Measurements from ENCODE around the gene NME2. TPM values are rescaled to one million over a fixed set of nuclear protein-coding genes. Genes with fewer than 3 reads are reported as not detected.
A peak's percentile ranks its signal among the peaks of the same experiment; 100 is the strongest.

Gene NME2
- total RNA-seq, 1 donor from 2014 or later = 381 TPM

DNA sequence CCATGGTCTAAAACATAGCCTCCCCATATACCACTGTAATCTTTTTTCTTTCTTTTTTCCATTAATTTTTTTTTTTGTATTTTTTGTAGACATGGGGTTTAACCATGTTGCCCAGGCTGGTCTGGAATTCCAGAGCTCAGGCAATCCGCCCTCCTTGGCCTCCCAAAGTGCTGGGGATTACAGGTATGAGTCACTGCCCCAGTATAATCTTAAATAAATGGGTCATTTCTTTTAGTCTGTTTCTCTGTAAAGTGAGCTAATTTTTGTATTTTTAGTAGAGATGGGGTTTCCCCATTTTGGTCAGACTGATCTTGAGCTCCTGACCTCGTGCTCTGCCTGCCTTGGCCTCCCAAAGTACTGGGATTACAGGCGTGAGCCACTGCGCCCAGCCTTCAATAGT, 18.6 kb upstream of the NME2 start:
- Mint-ChIP-seq H3K27ac (no peak overlapping the region), H3K9me3 (no peaks in the 10 kb centered on the region), H3K4me1 (peaks cover 8% of the 10 kb centered on the region), H3K4me3 (no peak overlapping the region), H3K36me3 (no peaks in the 10 kb centered on the region), H3K27me3 (ENCODE audit: low read depth) (no peaks in the 10 kb centered on the region)
- TF ChIP-seq, protein P1, sequence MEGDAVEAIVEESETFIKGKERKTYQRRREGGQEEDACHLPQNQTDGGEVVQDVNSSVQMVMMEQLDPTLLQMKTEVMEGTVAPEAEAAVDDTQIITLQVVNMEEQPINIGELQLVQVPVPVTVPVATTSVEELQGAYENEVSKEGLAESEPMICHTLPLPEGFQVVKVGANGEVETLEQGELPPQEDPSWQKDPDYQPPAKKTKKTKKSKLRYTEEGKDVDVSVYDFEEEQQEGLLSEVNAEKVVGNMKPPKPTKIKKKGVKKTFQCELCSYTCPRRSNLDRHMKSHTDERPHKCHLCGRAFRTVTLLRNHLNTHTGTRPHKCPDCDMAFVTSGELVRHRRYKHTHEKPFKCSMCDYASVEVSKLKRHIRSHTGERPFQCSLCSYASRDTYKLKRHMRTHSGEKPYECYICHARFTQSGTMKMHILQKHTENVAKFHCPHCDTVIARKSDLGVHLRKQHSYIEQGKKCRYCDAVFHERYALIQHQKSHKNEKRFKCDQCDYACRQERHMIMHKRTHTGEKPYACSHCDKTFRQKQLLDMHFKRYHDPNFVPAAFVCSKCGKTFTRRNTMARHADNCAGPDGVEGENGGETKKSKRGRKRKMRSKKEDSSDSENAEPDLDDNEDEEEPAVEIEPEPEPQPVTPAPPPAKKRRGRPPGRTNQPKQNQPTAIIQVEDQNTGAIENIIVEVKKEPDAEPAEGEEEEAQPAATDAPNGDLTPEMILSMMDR (IDR thresholded peaks at IDR 0.05; ENCODE audit: unreplicated experiment) = no peak
- DNase-seq (ENCODE audit: low spot score in 2 of 2, unreplicated experiment in 2 of 2) = no peak

DNA sequence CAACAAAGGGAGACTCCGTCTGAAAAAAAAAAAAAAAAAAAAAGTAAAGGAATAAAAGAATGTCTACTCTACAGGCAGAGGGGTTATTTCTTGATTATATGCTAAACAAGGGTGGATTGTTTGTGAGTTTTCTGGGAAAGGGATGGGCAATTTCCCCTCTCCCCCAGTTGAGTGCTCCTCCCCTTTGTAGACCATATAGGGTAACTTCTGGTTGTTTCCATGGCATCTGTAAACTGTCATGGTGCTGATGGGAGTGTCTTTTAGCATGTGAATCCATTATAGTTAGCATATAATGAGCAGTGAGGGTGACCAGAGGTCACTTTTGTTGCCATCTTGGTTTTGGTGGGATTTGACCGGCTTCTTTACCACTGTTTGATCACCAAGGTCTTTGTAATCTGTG, 17.0 kb upstream of the NME2 start:
- no peaks in the 10 kb centered on the region for H3K27me3 Mint-ChIP-seq (ENCODE audit: low read depth)
- TF ChIP-seq, protein P1 (IDR thresholded peaks at IDR 0.05; ENCODE audit: unreplicated experiment) = no peak
- no peaks in the 10 kb centered on the region for H3K36me3 Mint-ChIP-seq
- peaks cover 7% of the 10 kb centered on the region for H3K4me1 Mint-ChIP-seq
- no peaks in the 10 kb centered on the region for H3K9me3 Mint-ChIP-seq
- no peak overlapping the region for H3K27ac Mint-ChIP-seq
- DNase-seq (ENCODE audit: low spot score in 2 of 2, unreplicated experiment in 2 of 2) = no peak
- no peak overlapping the region for H3K4me3 Mint-ChIP-seq

DNA sequence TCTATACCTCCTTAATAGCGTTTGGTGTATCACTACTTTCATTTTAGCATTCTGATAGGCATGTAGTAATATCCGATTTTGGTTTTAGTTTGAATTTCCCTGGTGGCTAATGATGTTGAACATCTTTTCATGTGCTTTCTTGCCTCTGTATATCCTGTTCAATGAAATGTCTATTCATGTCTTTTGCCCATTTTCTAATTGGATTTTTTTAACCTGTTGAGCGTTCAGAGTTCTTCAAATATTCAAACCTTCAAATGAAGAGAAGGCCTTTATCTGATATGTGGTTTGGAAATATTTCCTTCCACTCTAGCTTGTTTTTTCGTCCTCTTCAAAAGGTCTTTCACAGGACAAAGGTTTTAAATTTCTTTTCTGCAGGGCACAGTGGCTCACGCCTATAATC, 15.3 kb upstream of the NME2 start:
- no peak for DNase-seq (ENCODE audit: low spot score in 2 of 2, unreplicated experiment in 2 of 2)
- no peaks in the 10 kb centered on the region for H3K9me3 Mint-ChIP-seq
- peaks cover 5% of the 10 kb centered on the region for H3K36me3 Mint-ChIP-seq
- no peak overlapping the region for H3K4me3 Mint-ChIP-seq
- TF ChIP-seq, protein P1 (IDR thresholded peaks at IDR 0.05; ENCODE audit: unreplicated experiment) = no peak
- H3K27ac Mint-ChIP-seq = no peak overlapping the region
- peaks cover 4% of the 10 kb centered on the region for H3K4me1 Mint-ChIP-seq
- no peaks in the 10 kb centered on the region for H3K27me3 Mint-ChIP-seq (ENCODE audit: low read depth)

DNA sequence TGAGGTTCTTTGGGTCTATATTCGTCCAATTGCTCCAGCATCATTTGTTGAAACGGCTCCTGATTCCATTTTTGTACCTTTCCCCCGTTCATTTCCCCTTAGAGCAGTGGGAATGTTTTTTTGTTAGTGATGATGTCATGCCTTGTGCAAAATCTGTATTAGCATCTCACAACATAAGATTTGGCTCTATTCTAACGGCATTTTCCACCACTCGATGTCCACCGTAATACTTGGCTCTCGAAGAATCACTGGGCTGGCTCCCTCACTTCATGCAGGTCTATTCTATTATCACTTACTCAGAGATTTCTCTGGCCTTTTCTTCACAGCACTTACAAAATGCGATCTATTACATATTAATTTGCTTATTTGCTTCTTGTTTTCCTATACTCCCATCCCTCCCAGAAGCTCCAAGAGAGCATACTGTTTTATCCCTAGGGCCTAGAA, 13.4 kb upstream of the NME2 start:
- Mint-ChIP-seq H3K9me3 (no peaks in the 10 kb centered on the region), H3K4me3 (no peak overlapping the region), H3K27me3 (ENCODE audit: low read depth) (no peaks in the 10 kb centered on the region), H3K4me1 (peaks cover 4% of the 10 kb centered on the region), H3K36me3 (peaks cover 14% of the 10 kb centered on the region), H3K27ac (no peak overlapping the region)
- TF ChIP-seq, protein P1 (IDR thresholded peaks at IDR 0.05; ENCODE audit: unreplicated experiment) = no peak
- no peak for DNase-seq (ENCODE audit: low spot score in 2 of 2, unreplicated experiment in 2 of 2)

DNA sequence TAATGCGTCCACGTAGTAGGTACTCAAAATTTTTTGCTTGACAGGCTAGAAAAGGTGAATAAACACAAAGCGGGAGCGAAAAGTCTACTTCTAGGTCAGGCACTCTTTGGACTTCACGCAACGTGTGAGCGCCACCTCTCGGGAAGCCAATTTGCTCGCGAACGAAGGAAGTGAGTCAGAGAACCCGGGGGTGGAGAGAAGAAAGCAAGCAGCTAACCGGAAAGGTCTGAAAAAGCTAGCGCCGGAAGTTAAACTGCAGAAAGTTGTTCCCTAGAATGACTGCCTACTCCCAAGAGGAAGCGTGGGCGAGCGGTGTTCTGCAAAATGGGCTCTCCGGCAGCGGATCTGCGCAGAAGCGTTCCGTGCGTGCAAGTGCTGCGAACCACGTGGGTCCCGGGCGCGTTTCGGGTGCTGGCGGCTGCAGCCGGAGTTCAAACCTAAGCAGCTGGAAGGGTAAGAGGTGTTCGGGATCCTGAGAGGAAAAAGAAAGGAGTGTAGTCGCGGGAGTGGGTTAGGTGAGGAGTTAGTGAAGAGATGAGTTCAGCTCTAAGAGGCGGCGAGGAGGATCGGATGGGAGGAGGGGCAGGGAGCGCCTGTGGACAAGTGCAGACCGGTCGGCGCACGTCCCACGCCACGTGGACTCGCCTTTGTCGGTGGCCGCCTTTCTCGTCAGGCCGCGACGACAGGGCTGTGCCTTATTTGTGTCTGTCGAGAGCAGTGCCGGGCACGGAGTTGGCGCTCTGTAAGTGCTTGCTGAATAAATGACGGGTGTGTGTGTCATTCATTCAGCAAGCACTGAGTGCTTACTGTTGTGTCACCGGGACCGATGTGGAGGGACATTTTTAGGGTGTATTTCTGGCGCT, 12.8 kb upstream of the NME2 start, which contains the start of gene NME1:
Gene NME1, plus strand, starts transcription at position 350 of the 863 bp plus-strand sequence. CDS start 2,096 bp downstream, outside the sequence.
- no peaks in the 10 kb centered on the region for H3K9me3 Mint-ChIP-seq
- DNase-seq (ENCODE audit: low spot score in 2 of 2, unreplicated experiment in 2 of 2) = peak; percentile 90 to 98
- peaks cover 4% of the 10 kb centered on the region for H3K4me1 Mint-ChIP-seq
- TF ChIP-seq, protein P1 (IDR thresholded peaks at IDR 0.05; ENCODE audit: unreplicated experiment) = no peak
- H3K27ac Mint-ChIP-seq = no peak within 1 kb of the TSS
- no peaks in the 10 kb centered on the region for H3K27me3 Mint-ChIP-seq (ENCODE audit: low read depth)
- H3K4me3 Mint-ChIP-seq = no peak within 1 kb of the TSS
- H3K36me3 Mint-ChIP-seq = peaks cover 14% of the 10 kb centered on the region
